Measurements from ENCODE around the gene ERC2.

The ERC2 gene

DNA sequence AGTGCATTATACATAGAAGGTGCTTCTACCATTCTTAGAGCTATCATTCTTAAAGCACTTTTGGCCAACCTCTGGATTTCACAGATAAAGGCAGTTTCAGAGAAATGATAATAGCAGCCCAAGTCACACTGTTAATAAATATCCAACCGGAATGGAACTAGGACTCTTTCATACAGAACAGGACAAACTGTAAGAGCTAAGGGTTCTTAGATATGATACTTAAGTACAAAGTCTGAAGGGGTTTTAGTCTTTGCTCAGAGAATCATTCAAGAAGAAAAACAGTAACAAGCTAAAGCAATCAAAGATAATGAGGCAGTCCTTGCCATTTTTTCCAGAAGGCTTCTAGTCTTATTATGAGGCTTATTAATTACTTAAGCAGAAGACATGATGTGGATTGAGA, 239.0 kb downstream of the ERC2 start (continued):
- TF ChIP-seq ZNF148 (tag by site-specific recombination; IDR thresholded peaks at IDR 0.05; ENCODE audit: borderline replicate concordance), result no peak
- TF ChIP-seq ZNF791 (tag by site-specific recombination; IDR thresholded peaks at IDR 0.05), result no peak
- no peak for TF ChIP-seq ZNF843 (tag by site-specific recombination; IDR thresholded peaks at IDR 0.05)

GRCh38 chr3:56222866-56223265, 245.4 kb downstream of the ERC2 start:
- POLR2A ChIA-PET, result no interaction called here
- Histone ChIP-seq H3K4me1 (ENCODE audit: control insufficient read depth, insufficient read depth, low read length) (peaks cover 4% of the 10 kb centered on the region; the same call in 1 of the 2 replicates), H3K4me3 (ENCODE audit: low read depth, low read length) (no peak overlapping the region), H3K9me3 (ENCODE audit: control insufficient read depth, insufficient read depth, low read depth, low read length) (no peaks in the 10 kb centered on the region), H3K36me3 (ENCODE audit: control insufficient read depth in 2 of 2, insufficient read depth in 1 of 2, low read length in 2 of 2) (no peaks in the 10 kb centered on the region), H3K27ac (ENCODE audit: extremely low read depth, low read depth, low read length) (no peak overlapping the region)
- TF ChIP-seq ZBTB44 (tag by site-specific recombination; IDR thresholded peaks at IDR 0.05) (no peak), ZNF302 (tag by site-specific recombination; IDR thresholded peaks at IDR 0.05; ENCODE audit: low read depth) (no peak), SP3 (tag by site-specific recombination; IDR thresholded peaks at IDR 0.05) (no peak), ZNF585B (tag by site-specific recombination; IDR thresholded peaks at IDR 0.05) (no peak), PRDM6 (tag by site-specific recombination; IDR thresholded peaks at IDR 0.05) (no peak), ZNF266 (tag by site-specific recombination; IDR thresholded peaks at IDR 0.05; ENCODE audit: low read depth) (no peak), ZNF423 (tag by site-specific recombination; IDR thresholded peaks at IDR 0.05) (no peak), KLF9 (tag by site-specific recombination; IDR thresholded peaks at IDR 0.05; ENCODE audit: low read depth) (no peak), ZNF837 (tag by site-specific recombination; IDR thresholded peaks at IDR 0.05) (no peak), BCL11A (tag by site-specific recombination; IDR thresholded peaks at IDR 0.05; ENCODE audit: low read depth) (no peak), ZNF544 (tag by site-specific recombination; IDR thresholded peaks at IDR 0.05) (no peak), KLF16 (tag by site-specific recombination; IDR thresholded peaks at IDR 0.05) (no peak), ZNF555 (tag by site-specific recombination; conservative IDR thresholded peaks at IDR 0.05) (no peak), ZNF311 (tag by site-specific recombination; IDR thresholded peaks at IDR 0.05; ENCODE audit: borderline replicate concordance) (no peak), MYNN (tag by site-specific recombination; IDR thresholded peaks at IDR 0.05; ENCODE audit: borderline replicate concordance) (no peak), KLF7 (tag by site-specific recombination; IDR thresholded peaks at IDR 0.05; ENCODE audit: borderline replicate concordance) (no peak)
- CTCF ChIA-PET, result no interaction called here

Measured in HEK293 (cell line).